ENCODE data around the gene MRGPRX2.

MRGPRX2 gene

GRCh38 chr11:19073454-19074415 is 13.2 kb upstream of the MRGPRX2 start:
- TF ChIP-seq, protein P1, sequence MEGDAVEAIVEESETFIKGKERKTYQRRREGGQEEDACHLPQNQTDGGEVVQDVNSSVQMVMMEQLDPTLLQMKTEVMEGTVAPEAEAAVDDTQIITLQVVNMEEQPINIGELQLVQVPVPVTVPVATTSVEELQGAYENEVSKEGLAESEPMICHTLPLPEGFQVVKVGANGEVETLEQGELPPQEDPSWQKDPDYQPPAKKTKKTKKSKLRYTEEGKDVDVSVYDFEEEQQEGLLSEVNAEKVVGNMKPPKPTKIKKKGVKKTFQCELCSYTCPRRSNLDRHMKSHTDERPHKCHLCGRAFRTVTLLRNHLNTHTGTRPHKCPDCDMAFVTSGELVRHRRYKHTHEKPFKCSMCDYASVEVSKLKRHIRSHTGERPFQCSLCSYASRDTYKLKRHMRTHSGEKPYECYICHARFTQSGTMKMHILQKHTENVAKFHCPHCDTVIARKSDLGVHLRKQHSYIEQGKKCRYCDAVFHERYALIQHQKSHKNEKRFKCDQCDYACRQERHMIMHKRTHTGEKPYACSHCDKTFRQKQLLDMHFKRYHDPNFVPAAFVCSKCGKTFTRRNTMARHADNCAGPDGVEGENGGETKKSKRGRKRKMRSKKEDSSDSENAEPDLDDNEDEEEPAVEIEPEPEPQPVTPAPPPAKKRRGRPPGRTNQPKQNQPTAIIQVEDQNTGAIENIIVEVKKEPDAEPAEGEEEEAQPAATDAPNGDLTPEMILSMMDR (IDR thresholded peaks at IDR 0.05; ENCODE audit: insufficient read depth, low read length, missing control alignments), result no peak
- no peak overlapping the region for H3K4me3 ChIP-seq (ENCODE audit: low read depth, low read length)
- DNase-seq (ENCODE audit: low read depth, low spot score), result no peak
- CTCF ChIA-PET, result interaction anchor here (0.7 to 15.8 kb wide), 13 partner anchors 10 to 481 kb away, joined by 3 to 332 read pairs (median 3); no protein-coding TSS in a partner anchor
- POLR2A ChIA-PET, result no interaction called here

DNA sequence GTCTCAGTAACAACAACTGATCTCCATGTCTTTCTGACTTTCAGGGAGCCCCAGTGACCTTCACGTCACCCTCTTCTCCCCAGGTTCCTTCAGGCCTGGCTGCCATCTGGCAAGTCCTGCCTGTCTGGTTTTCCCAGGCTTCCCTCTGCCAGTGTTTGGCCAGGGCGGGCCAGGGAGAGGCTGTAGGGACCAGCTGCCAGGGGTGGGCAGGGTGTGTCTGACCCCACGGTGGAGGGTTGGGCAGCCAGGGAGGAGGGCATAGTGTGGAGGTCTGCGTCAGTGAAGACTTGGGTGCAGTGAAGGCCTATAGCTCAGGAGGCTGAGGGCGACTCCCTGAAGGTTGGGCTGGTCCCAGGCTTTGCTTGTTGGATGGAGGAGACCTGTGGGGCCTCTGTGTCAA is 11.9 kb upstream of the MRGPRX2 start:
- ChIA-PET POLR2A (no interaction called here), CTCF (interaction anchor here (0.8 to 15.8 kb wide), 12 partner anchors 9 to 830 kb away, joined by 3 to 332 read pairs (median 6); partner anchors contain the start of gene MRGPRX2)
- DNase-seq (ENCODE audit: low read depth, low spot score), result no peak
- H3K4me3 ChIP-seq (ENCODE audit: low read depth, low read length), result no peak overlapping the region
- TF ChIP-seq, protein P1 (IDR thresholded peaks at IDR 0.05; ENCODE audit: insufficient read depth, low read length, missing control alignments), result no peak

GRCh38 chr11:19071255-19071654 is 10.7 kb upstream of the MRGPRX2 start:
- peak; percentile 40 for DNase-seq (ENCODE audit: low read depth, low spot score)
- CTCF ChIA-PET, result interaction anchor here (0.6 to 15.8 kb wide), 59 partner anchors 10 to 1289 kb away, joined by 3 to 332 read pairs (median 4); partner anchors contain the start of genes E2F8, MRGPRX2 and ZDHHC13
- POLR2A ChIA-PET, result no interaction called here
- TF ChIP-seq, protein P1 (IDR thresholded peaks at IDR 0.05; ENCODE audit: insufficient read depth, low read length, missing control alignments), result peak; percentile 96
- H3K4me3 ChIP-seq (ENCODE audit: low read depth, low read length), result peak overlapping the region; percentile 44; the same call in 1 of the 2 replicates

- no peak overlapping the region for H3K4me3 ChIP-seq (ENCODE audit: low read depth, low read length)
- POLR2A ChIA-PET, result no interaction called here
- no peak for DNase-seq (ENCODE audit: low read depth, low spot score)
- TF ChIP-seq, protein P1 (IDR thresholded peaks at IDR 0.05; ENCODE audit: insufficient read depth, low read length, missing control alignments), result no peak
- CTCF ChIA-PET, result interaction anchor here (1.4 to 7.0 kb wide), 3 partner anchors 11 to 18 kb away, joined by 5 to 44 read pairs (median 8); no protein-coding TSS in a partner anchor
These were observed 684 bp downstream of the MRGPRX2 start for GRCh38 chr11:19059833-19060232.

DNA sequence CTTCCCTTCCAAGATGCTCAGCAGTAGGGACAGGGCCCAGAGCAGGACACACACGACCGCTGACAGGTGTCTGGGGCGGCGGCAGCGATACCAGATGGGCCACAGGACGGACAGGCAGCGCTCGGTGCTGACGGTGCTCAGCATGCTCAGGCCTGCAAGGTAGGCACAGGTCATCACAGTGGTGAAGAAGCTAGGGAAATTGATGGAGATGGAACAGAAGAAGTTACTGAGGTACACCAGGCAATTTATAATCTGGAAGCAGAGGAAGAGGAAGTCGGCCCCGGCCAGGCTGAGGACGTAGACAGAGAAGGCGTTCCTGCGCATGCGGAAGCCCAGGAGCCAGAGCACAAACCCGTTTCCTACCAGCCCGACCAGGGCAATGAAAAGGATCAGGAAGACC is 4.6 kb downstream of the MRGPRX2 start:
- POLR2A ChIA-PET, result no interaction called here
- no peak overlapping the region for H3K4me3 ChIP-seq (ENCODE audit: low read depth, low read length)
- CTCF ChIA-PET, result interaction anchor here (7.0 kb wide), 1 partner anchor 15 kb away, joined by 44 read pairs; no protein-coding TSS in a partner anchor
- TF ChIP-seq, protein P1 (IDR thresholded peaks at IDR 0.05; ENCODE audit: insufficient read depth, low read length, missing control alignments), result no peak
- DNase-seq (ENCODE audit: low read depth, low spot score), result no peak

DNA sequence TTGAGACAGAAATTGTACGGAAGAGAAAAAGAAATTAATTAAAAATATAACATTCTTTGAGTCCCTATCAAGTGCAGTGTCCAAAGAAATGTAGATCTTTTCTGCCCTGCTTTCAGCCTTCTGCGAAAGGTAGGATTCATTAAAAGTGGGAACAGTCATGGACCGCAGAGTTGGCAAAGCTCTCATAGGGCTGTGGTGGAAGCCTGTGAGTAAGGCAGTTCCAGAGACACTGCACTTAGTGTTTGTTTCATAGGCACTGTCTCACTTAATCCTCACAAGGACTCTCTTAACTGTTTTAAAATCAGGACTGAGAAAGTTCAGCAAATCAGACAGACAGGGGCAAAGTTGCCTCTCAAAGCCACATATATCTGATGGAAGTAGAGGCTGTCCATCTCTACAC is 5.5 kb downstream of the MRGPRX2 start:
- POLR2A ChIA-PET, result no interaction called here
- no peak for DNase-seq (ENCODE audit: low read depth, low spot score)
- CTCF ChIA-PET, result no interaction called here
- TF ChIP-seq, protein P1 (IDR thresholded peaks at IDR 0.05; ENCODE audit: insufficient read depth, low read length, missing control alignments), result no peak
- H3K4me3 ChIP-seq (ENCODE audit: low read depth, low read length), result no peak overlapping the region
